Stimulated activated naive CD8-positive, alpha-beta T cell treated with anti-CD3 and anti-CD28 coated beads, Interleukin-15, Interleukin-2, amounts not matched to agents 100 ng/mL and 50 ng/mL, for 24 hours (primary cell): ENCODE data around the gene OSBPL2.

ENCODE experiments used
- H3K27ac Mint-ChIP-seq: one replicate; pipeline ENCODE4 v1.8.0; 2021; ENCODE audit warnings: mild to moderate bottlenecking, mixed read lengths
- H3K27me3 Mint-ChIP-seq: one replicate; pipeline ENCODE4 v1.8.0; 2021; ENCODE audit warnings: mixed read lengths
- H3K36me3 Mint-ChIP-seq: one replicate; pipeline ENCODE4 v1.8.0; 2021; ENCODE audit warnings: low read depth, mixed read lengths
- H3K4me1 Mint-ChIP-seq: one replicate; pipeline ENCODE4 v1.8.0; 2021; ENCODE audit warnings: low read depth, mixed read lengths
- H3K4me3 Mint-ChIP-seq: one replicate; pipeline ENCODE4 v1.8.0; 2021; ENCODE audit warnings: mild to moderate bottlenecking, mixed read lengths
- H3K9me3 Mint-ChIP-seq: one replicate; pipeline ENCODE4 v1.8.0; 2021; ENCODE audit warnings: mixed read lengths

OSBPL2 gene

DNA sequence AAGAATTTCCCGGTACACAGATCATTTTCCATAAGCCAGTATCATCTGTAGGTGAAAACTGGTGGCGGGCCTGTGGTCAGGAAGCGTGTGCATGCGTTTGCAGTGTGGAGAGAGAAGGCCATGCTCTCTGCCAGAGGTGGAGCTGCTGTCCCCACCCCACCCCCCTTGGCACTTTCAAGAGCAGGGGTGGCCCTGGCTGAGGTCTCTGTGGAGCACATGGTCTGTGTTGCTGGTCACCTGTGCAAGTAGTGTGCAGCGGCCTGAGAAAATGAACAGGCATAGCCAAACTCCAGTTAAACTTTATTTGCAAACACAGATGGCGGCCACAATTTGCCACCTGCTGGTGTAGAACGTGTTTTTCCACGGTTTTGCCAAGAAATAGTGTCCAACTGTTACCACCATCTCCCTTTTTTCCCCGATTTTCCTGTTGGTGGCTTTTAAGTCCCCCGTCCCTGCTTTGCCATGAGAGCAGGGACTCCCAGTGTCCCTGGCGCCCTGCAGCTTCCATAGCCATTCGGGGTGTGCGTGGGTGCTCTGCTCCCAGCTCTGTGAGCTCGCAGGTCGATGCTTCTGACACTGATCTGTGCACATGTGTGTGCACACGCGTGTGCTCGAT, 66.9 kb downstream of the OSBPL2 start:
- H3K27ac Mint-ChIP-seq, result peak overlapping the region; percentile 67
- peak overlapping the region; percentile 95 for H3K4me3 Mint-ChIP-seq
- peaks cover 23% of the 10 kb centered on the region for H3K4me1 Mint-ChIP-seq
- no peaks in the 10 kb centered on the region for H3K9me3 Mint-ChIP-seq
- no peaks in the 10 kb centered on the region for H3K27me3 Mint-ChIP-seq
- H3K36me3 Mint-ChIP-seq, result peaks cover 30% of the 10 kb centered on the region

DNA sequence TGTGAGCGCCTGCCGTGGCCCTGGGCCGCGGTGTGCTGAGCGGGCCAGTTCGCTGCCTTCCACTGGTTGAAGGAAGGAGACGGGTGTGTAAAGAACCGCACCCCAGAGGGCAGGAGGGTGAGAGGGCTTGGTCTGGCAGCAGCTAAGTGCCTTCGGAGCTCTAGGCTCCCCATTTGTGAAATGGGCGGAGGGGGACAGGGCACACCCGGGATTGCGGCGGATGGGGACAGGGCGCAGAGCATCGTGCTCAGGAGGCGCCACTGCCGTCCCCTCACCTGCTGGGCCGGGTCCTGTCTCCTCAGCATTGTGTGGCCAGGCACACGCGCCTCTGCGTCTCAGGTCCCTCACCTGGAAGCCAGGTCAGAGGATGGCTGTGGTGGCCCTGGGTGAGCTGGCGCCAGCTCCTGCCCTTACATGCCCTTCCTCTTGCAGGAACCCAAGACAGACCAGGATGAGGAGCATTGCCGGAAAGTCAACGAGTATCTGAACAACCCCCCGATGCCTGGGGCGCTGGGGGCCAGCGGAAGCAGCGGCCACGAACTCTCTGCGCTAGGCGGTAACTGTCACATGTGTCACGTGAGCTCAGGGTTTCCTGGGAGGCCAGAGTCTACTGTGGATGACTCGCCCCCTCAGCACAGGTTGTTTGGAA, 67.6 kb downstream of the OSBPL2 start:
- H3K27me3 Mint-ChIP-seq, result no peaks in the 10 kb centered on the region
- H3K36me3 Mint-ChIP-seq, result peaks cover 30% of the 10 kb centered on the region
- peaks cover 23% of the 10 kb centered on the region for H3K4me1 Mint-ChIP-seq
- no peaks in the 10 kb centered on the region for H3K9me3 Mint-ChIP-seq
- peak overlapping the region; percentile 55 for H3K27ac Mint-ChIP-seq
- H3K4me3 Mint-ChIP-seq, result peak overlapping the region; percentile 95

DNA sequence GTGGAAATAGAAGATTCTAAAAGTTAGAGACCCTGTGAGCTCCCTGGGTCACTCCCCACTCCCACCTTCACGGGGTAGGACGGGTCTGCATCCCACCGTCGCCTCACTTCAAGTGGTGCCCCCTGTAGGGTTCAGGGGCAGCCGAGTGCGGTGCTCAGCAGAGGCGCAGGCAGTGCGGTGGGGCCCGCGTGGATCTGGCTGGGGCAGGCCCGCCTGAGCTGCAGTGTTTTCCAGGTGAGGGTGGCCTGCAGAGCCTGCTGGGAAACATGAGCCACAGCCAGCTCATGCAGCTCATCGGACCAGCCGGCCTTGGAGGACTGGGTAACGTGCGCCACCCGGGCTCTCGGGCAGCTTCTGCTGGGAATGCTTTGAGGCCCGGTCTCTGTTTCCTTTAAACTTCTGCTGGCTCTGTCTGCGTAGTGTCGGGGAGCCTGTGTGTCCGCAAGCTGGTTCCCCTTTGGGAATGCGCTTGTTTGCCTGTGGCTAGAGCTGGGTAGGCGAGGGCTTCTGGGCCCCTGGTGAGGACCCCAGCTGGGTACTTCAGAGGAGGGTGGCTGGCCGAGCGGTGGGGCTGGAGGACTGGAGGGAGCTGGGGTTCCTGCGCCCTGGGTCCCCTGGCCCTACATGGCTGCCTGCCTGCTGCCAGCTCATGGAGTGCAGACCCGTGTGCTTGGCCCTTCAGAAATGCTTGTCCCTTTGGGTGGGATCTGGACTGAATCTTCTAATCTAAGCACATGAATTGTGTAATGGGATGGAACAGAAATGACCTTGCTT, 68.3 kb downstream of the OSBPL2 start:
- peaks cover 30% of the 10 kb centered on the region for H3K36me3 Mint-ChIP-seq
- peak overlapping the region; percentile 55 for H3K27ac Mint-ChIP-seq
- H3K9me3 Mint-ChIP-seq, result no peaks in the 10 kb centered on the region
- H3K4me3 Mint-ChIP-seq, result no peak overlapping the region
- H3K4me1 Mint-ChIP-seq, result peaks cover 20% of the 10 kb centered on the region
- H3K27me3 Mint-ChIP-seq, result no peaks in the 10 kb centered on the region

- Mint-ChIP-seq H3K4me3 (no peak overlapping the region), H3K36me3 (peaks cover 30% of the 10 kb centered on the region), H3K9me3 (no peaks in the 10 kb centered on the region), H3K4me1 (peaks cover 20% of the 10 kb centered on the region), H3K27me3 (no peaks in the 10 kb centered on the region), H3K27ac (no peak overlapping the region)
These were observed 69.1 kb downstream of the OSBPL2 start for GRCh38 chr20:62307226-62308101.

DNA sequence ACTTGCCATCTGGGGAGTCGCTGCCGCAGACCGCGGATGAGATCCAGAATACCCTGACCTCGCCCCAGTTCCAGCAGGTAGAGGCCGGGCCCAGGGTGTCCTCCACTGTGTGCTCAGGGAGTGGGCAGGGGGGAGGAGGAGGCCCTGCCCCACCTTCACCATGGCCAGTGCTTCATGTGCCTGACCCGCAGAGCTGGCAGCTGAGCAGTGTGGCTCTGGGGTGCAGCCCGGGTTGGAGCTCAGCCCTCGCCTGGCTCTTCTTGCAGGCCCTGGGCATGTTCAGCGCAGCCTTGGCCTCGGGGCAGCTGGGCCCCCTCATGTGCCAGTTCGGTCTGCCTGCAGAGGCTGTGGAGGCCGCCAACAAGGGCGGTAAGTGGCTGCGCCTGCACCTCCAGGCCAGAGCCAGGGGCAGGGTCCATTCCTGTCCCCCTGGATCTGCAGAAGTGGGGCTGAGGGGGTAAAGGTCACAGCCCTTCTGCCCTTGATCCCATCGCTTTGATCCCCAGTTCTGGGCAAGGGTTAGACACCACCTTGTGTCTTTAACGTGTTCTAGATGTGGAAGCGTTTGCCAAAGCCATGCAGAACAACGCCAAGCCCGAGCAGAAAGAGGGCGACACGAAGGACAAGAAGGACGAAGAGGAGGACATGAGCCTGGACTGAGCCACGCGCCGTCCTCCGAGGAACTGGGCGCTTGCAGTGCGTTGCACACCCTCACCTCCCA, 69.9 kb downstream of the OSBPL2 start:
- H3K4me1 Mint-ChIP-seq, result peaks cover 20% of the 10 kb centered on the region
- peaks cover 30% of the 10 kb centered on the region for H3K36me3 Mint-ChIP-seq
- no peak overlapping the region for H3K4me3 Mint-ChIP-seq

GRCh38 chr20:62309198-62309944, 71.0 kb downstream of the OSBPL2 start:
- Mint-ChIP-seq H3K27me3 (no peaks in the 10 kb centered on the region), H3K9me3 (no peaks in the 10 kb centered on the region), H3K27ac (no peak overlapping the region), H3K36me3 (peaks cover 20% of the 10 kb centered on the region), H3K4me1 (peaks cover 13% of the 10 kb centered on the region), H3K4me3 (no peak overlapping the region)

More for the DNA sequence above, 69.9 kb downstream of the OSBPL2 start:
- H3K27ac Mint-ChIP-seq, result no peak overlapping the region
- H3K9me3 Mint-ChIP-seq, result no peaks in the 10 kb centered on the region
- no peaks in the 10 kb centered on the region for H3K27me3 Mint-ChIP-seq

DNA sequence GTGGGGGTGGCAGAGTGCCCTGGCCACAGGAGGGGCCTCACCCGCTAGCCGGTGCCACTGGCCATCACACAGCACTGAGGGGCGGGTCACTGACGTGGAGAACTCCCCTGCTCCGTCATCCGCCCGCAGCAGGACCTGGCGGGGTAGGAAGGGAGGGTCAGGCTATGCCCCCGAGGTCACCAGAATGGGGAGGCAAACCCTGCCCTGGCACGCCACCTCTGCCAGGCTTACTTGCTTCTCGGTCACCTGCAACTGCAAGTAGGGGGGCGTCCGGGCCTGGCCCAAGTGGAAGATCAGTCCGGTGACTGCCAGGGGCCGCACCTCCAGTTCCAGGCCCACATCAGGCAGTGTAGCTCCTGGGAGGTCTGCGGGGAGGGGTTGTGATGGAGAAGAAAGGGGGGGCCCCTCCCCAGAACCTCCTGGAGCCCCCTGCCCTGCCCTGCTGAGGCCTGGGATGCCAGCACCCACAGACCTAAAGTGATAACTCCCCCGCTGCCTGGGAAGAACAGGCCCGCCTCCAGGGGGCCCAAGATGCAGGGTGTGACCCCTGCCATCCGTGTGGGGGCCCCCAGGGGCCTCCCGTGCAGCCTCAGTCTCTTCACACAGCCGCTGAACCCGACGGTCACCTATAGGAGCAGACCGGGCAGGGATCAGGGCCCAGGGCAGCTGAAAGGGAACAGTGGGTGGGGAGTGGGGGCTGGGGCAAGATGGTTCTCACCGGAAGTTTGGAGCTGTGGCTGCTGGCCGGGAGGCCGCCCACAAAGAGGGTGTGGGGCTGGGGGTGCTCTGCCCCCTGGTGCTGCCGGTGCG, 71.8 kb downstream of the OSBPL2 start:
- Mint-ChIP-seq H3K27ac (no peak overlapping the region), H3K4me1 (peaks cover 6% of the 10 kb centered on the region), H3K36me3 (peaks cover 14% of the 10 kb centered on the region), H3K9me3 (no peaks in the 10 kb centered on the region), H3K4me3 (no peak overlapping the region), H3K27me3 (no peaks in the 10 kb centered on the region)

GRCh38 chr20:62310757-62311121, 72.4 kb downstream of the OSBPL2 start:
- Mint-ChIP-seq H3K27ac (no peak overlapping the region), H3K4me1 (no peaks in the 10 kb centered on the region), H3K36me3 (peaks cover 9% of the 10 kb centered on the region)

DNA sequence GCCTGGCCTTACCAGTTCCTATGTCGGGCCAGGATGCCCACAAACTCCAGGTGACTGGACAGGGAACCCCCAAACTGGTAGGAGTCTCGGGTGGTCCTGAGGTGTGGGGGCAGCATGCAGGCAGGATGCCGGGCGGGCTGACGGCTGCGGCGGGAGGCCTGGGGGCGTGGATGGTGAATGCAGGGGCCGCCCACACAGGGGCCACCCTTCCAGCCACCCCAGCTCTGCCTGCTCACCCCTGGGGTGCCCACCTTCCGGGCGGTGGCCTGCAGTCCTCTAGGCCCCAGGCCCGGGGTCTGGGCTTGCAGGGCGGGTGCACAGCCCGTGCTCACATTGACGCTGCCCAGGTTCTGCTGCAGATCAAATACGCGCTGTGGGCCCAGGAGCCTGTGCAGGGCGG, 72.8 kb downstream of the OSBPL2 start:
- Mint-ChIP-seq H3K4me1 (no peaks in the 10 kb centered on the region), H3K36me3 (peaks cover 6% of the 10 kb centered on the region), H3K27me3 (no peaks in the 10 kb centered on the region), H3K9me3 (no peaks in the 10 kb centered on the region), H3K27ac (no peak overlapping the region), H3K4me3 (no peak overlapping the region)

More at GRCh38 chr20:62310757-62311121, 72.4 kb downstream of the OSBPL2 start:
- Mint-ChIP-seq H3K9me3 (no peaks in the 10 kb centered on the region), H3K27me3 (no peaks in the 10 kb centered on the region), H3K4me3 (no peak overlapping the region)

GRCh38 chr20:62311832-62312661, 73.7 kb downstream of the OSBPL2 start:
- H3K27ac Mint-ChIP-seq, result no peak overlapping the region
- H3K27me3 Mint-ChIP-seq, result no peaks in the 10 kb centered on the region
- no peaks in the 10 kb centered on the region for H3K9me3 Mint-ChIP-seq
- peaks cover 5% of the 10 kb centered on the region for H3K36me3 Mint-ChIP-seq
- no peaks in the 10 kb centered on the region for H3K4me1 Mint-ChIP-seq
- H3K4me3 Mint-ChIP-seq, result no peak overlapping the region

- no peaks in the 10 kb centered on the region for H3K27me3 Mint-ChIP-seq
- no peaks in the 10 kb centered on the region for H3K9me3 Mint-ChIP-seq
- H3K27ac Mint-ChIP-seq, result no peak overlapping the region
- H3K36me3 Mint-ChIP-seq, result peaks cover 5% of the 10 kb centered on the region
- no peak overlapping the region for H3K4me3 Mint-ChIP-seq
- H3K4me1 Mint-ChIP-seq, result no peaks in the 10 kb centered on the region
These were observed 74.3 kb downstream of the OSBPL2 start for GRCh38 chr20:62312662-62312977.

DNA sequence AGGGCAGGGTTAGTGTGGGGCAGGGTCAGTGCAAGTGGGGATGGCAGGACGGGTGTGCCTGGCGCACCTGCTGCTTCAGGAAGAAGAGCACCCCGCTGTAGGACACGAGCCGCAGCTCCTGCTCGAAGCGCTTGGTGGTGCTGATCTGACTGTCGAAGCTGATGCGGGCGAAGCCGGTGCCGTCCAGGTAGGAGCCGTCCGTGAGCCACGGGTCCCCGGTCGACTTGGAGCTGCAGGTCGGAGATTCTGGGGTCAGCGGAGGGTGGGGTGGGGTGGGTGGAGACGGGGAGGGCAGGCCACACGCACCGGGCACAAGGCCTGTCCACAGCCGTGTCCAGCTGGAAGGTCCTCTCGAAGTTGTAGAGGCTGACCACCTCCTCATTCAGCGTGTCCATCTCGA, 74.7 kb downstream of the OSBPL2 start:
- Mint-ChIP-seq H3K9me3 (no peaks in the 10 kb centered on the region), H3K27me3 (no peaks in the 10 kb centered on the region), H3K4me3 (no peak overlapping the region), H3K4me1 (no peaks in the 10 kb centered on the region), H3K27ac (no peak overlapping the region), H3K36me3 (peaks cover 5% of the 10 kb centered on the region)
